ENCODE measurements around the gene GMCL1.
"Not testable (repeated sequence)": the region's sequence is repeated elsewhere in the genome, so short reads cannot be mapped to it uniquely, and the experiment has no call there.

DNA sequence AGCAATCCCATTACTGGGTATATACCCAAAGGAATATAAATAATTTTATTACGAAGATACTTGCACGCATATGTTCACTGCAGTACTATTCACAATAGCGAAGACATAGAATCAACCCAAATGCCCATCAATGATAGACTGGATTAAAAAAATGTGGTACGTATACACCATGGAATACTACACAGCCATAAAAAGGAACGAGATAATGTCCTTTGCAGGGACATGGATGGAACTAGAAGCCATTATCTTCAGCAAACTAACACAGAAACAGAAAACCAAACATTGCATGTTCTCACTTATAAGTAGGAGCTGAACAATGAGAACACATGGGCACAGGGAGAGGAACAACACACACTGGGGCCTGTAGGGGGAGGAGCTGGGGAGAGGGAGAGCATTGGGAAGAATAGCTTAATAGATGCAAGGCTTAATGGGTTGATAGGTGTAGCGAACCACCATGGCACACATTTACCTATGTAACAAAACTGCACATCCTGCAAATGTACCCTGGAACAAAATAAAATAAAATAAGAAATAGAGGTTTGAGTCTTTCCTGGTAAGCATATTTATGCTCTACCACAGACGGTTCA lies 63.5 kb downstream of the GMCL1 start:
- TF ChIP-seq CTCF (IDR thresholded peaks at IDR 0.05; ENCODE audit: borderline replicate concordance, extremely low read depth, low read length, poor library complexity, severe bottlenecking) = peak; percentile 19
- TF ChIP-seq EZH2 (IDR thresholded peaks at IDR 0.05; ENCODE audit: borderline replicate concordance, low read depth, low read length, severe bottlenecking) = not testable (repeated sequence)

All from DND-41 (cell line).